ENCODE measurements around the gene AP2A1.
A peak's percentile ranks its signal among the peaks of the same experiment; 100 is the strongest.

The AP2A1 gene

DNA sequence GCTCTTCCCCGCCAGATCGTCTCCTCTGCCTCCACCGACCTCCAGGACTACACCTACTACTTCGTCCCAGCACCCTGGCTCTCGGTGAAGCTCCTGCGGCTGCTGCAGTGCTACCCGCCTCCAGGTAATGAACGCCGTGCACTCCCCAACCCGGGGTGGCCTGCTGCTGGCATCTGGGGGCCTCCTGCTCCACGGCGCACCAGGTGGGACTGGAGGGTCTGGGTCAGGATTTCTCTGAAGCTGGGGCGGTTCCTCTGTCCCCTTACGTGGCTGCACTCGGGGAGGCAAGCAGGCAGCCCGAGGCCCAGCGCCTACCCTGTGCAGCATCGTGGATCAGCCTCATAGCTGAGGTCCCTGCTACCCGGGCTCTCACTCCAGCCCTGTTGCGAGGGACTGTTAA is 28.8 kb downstream of the AP2A1 start:
- no peak for DNase-seq

DNA sequence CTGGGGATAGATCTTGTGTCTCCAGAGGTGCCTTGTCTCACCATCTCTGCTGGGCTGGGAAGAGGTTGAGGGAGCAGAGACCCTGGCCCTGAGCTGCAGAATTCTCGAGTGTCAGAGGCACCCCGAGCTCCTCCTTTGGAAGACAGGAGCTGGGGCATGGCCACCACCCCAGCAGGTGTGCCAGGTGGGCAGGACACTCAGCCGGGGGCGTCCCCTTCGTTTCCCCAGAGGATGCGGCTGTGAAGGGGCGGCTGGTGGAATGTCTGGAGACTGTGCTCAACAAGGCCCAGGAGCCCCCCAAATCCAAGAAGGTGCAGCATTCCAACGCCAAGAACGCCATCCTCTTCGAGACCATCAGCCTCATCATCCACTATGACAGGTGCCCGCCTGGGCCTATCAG is 31.8 kb downstream of the AP2A1 start:
- no peak for DNase-seq

DNA sequence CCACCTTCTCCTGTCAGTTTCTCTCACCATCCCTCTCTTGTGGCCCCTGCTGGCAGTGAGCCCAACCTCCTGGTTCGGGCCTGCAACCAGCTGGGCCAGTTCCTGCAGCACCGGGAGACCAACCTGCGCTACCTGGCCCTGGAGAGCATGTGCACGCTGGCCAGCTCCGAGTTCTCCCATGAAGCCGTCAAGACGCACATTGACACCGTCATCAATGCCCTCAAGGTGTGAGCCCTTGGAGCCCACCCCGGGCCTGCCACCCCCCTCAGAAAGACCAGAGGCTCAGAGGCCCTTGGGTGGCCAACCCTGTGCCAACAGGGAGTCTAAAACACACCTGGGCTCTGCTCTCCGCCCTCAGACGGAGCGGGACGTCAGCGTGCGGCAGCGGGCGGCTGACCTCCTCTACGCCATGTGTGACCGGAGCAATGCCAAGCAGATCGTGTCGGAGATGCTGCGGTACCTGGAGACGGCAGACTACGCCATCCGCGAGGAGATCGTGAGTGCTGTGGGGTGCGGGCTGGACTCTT is 32.5 kb downstream of the AP2A1 start:
- DNase-seq: no peak

DNA sequence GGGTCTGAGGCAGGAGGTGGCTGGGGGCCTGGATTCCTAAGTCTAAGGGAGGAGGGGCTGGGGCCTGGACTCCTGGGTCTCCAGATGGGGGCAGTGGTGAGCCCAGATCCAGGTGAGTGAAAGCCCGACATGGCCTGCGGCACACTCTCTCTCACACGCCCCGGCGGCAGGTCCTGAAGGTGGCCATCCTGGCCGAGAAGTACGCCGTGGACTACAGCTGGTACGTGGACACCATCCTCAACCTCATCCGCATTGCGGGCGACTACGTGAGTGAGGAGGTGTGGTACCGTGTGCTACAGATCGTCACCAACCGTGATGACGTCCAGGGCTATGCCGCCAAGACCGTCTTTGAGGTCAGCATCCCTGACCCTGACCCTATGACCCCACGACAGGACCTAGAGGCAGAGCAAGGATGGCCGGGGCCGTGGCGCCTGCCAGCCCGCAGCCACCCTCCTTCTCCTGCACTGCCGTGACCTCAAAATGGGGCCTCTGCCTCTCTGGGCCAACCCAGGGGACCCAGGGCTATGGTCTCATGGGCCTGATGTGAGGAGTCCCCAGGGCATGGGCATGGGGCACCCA is 33.1 kb downstream of the AP2A1 start:
- no peak for DNase-seq

DNA sequence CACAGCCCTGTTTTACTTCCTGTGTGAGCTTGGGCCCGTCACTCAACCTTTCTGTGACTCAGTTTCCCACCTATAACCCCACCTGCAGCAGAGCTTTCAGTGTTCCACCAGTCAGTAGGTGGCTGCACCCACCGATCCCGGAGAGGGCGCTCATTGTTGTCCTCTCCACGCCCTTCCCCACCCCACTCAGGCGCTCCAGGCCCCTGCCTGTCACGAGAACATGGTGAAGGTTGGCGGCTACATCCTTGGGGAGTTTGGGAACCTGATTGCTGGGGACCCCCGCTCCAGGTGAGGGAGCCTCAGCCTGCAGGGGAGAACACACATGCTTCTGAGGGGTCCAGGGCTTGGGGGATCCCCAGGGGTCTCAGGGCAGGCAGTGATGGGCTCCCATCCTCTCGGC is 34.0 kb downstream of the AP2A1 start:
- DNase-seq: no peak

DNA sequence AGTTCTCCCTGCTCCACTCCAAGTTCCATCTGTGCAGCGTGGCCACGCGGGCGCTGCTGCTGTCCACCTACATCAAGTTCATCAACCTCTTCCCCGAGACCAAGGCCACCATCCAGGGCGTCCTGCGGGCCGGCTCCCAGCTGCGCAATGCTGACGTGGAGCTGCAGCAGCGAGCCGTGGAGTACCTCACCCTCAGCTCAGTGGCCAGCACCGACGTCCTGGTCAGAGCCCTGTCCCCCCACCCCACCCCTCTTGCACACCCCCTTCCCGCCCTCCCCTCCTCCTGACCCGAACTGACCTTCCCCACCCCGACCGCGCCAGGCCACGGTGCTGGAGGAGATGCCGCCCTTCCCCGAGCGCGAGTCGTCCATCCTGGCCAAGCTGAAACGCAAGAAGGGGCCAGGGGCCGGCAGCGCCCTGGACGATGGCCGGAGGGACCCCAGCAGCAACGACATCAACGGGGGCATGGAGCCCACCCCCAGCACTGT is 34.6 kb downstream of the AP2A1 start:
- DNase-seq: no peak

DNA sequence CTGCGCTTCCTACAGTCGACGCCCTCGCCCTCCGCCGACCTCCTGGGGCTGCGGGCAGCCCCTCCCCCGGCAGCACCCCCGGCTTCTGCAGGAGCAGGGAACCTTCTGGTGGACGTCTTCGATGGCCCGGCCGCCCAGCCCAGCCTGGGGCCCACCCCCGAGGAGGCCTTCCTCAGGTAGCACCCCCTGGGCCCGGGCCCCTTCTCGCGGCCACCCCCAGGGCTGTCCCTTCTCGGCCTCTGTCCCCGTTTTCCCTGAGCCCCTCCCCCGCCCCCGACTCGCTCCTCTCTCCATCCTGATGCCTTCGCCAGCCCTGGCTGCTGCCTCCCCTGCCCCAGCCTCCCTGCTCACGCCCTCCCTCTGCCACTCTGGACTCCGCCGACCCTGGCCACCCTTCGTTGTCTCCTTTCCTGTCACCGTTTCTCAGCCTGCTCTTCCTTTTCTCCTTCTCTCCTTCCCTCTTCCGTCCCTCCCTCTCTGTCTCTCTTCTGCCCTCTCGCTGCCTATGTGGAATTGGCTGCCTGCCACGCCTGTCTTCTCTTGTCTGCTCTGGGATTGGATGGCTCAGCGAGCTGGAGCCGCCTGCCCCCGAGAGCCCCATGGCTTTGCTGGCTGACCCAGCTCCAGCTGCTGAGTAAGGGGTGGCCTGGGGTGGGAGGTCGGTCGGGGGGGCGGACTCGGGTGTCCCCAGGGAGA is 35.3 kb downstream of the AP2A1 start:
- peak; percentile 94 for DNase-seq

DNA sequence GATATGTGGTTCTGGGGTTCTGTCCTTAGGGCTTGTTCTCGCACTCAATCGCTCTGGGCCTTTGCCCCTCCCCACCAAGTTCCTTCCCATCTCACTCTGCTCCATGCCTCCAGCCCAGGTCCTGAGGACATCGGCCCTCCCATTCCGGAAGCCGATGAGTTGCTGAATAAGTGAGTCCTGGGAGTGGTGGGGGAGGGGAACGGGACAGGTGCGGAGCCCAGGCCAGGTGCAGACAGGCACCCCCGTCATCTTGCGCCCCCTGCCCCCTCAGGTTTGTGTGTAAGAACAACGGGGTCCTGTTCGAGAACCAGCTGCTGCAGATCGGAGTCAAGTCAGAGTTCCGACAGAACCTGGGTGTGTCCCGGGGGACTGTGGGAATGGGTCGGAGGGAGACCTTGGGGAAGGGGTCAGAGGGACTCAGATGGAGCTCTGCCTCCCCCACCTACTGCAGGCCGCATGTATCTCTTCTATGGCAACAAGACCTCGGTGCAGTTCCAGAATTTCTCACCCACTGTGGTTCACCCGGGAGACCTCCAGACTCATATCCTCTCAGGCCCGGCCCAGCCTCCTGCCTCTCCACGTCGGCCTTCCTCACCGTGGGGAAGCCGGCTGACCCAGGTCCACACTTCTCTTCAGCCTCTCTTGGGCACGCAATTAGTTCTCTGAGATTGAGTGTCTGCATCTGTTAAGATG is 36.2 kb downstream of the AP2A1 start:
- DNase-seq: no peak

DNA sequence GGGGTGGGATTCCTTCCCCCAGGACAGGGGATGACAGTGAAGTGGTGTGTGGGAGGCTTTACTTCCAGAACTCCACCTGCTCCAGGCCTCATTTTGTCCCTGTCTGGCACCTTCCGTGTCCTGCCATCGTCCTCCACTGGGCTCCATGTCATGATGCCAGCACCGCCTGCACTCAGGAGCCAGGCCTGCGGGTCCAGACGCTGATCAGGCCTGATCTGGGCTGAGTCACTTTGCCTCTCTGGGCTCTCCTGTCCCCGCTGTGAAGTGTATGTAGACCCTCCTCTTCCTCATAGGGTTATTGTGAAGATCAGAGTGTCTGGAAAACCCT is 36.7 kb downstream of the AP2A1 start:
- DNase-seq: no peak

DNA sequence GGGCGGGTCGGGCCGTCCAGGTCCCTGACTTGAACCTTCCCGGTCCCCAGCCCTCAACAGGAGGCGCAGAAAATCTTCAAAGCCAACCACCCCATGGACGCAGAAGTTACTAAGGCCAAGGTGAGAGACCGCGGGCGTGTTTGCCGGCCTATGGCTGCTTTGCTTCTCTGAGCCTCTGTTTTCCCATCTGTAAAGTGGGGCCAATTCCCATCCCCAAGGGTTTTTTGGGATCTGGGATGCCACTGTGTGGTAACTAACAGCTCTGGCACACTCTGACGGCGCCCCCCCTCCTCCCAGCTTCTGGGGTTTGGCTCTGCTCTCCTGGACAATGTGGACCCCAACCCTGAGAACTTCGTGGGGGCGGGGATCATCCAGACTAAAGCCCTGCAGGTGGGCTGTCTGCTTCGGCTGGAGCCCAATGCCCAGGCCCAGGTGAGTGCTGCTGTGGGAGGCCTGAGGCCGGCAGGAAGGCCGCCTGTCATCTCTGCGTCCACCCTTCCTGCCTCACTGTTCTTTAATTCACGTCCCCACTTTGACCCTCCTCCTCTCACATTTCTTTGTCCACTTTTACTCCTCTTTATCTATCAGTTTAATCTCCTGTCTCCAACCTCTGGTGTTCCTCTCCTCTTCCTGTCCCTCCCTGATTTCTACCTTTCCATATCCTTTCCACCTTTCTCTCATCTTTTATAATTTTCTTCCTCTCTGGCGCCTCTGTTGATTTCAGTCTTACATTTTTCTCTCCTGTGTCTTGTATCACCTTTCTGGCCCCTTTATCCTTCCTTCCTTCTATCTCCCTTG is 39.2 kb downstream of the AP2A1 start:
- no peak for DNase-seq

DNA sequence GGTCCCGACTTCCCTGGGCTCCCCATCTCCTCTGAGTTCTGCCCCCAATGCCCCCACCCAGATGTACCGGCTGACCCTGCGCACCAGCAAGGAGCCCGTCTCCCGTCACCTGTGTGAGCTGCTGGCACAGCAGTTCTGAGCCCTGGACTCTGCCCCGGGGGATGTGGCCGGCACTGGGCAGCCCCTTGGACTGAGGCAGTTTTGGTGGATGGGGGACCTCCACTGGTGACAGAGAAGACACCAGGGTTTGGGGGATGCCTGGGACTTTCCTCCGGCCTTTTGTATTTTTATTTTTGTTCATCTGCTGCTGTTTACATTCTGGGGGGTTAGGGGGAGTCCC is 39.8 kb downstream of the AP2A1 start:
- no peak for DNase-seq

DNA sequence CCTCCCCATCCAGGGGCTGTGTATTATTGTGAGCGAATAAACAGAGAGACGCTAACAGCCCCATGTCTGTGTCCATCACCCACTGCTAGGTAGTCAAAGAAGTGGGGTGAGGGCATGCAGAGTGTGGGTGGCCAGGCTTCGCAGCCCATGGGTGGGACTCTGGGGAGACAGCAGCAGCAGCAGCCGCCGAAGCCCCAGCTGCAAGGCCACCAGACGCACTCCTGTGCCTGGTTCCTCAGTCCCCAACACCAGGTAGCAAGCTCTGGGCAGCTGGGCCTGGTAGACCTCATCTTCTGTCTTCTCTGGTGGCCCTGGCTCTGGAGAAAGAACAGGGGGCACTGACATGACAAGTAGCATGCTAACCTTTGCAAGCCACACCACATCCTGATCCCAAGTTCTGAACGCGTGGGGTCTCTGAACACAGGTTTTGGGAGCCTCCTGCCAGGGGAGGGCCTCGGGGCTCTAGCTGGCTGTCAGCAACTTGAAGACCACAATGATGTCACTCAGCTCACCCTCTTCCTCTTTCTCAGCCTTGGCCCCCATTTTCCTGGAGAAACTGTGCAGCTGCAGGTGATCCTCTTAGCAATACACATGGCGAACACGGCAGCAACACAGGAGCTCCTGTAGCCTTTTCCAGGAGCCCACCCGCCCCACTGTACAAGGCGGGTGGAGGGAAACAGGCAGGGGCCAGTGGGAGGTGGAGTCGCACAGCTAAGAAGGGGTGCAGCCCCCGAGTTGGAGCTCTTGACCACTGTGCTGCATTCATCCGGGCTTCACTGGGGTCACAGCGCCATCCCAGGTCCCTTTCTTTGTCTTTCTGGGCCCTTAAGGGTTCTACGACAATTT is 40.5 kb downstream of the AP2A1 start:
- DNase-seq: no peak

DNA sequence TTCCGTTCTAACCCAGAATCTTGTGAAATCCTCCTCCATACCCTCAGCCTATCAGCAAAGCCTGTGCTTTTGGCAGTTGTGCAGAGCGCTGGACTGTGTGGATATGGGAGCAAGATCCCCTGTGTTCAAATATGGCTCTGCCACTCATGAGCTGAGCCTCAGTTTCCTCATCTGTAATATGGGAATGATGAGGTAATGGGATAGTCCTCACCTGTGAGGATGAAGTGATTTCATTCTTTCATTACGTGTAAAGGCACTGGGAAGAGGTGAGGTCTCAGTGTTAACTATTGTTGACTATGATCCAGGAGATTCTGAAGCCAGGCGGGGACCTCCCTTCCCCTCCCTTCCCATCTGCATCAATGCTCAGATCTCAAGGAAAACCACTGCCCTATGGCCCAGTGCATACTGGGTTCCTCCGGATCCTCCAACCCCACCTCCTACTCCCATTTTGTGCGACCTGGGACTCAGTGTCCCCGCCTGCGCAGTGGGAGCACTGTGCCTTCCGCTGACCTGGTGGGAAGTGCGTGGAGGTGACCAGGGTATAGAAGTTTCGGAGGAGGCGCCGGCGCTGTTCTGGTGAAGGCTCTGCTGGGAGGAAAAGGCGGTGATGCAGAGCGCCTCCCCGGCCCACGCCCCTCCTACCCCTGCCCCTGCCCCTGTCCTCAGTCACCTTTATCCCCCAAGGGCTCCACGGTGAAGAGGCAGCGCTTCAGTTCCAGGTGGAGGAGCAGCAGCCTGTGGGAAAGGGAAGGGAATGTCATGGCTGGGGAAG is 41.3 kb downstream of the AP2A1 start:
- DNase-seq: no peak

DNA sequence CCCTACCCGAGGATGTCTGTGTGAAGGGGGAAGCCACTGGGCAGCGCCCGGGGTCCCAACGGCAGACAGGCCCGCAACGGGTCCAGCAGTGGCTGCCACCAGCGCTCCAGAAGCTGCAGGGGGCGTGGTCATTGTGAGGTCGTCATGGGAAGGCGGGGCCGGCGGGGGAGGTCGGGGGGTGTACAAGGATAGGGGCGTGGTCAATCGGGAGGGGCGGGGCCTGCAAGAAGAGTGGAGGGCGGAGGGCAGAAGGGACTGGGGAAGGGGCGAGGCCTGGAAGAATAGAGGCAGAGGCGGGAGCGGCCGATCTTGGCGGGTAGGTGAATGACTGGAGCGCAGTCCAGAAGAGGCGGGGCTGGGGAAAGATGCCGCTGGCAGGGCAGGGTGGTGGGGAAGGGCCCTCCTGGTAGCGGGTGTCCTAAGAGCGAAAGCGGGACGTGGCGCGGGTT is 41.9 kb downstream of the AP2A1 start:
- DNase-seq: peak; percentile 94

DNA sequence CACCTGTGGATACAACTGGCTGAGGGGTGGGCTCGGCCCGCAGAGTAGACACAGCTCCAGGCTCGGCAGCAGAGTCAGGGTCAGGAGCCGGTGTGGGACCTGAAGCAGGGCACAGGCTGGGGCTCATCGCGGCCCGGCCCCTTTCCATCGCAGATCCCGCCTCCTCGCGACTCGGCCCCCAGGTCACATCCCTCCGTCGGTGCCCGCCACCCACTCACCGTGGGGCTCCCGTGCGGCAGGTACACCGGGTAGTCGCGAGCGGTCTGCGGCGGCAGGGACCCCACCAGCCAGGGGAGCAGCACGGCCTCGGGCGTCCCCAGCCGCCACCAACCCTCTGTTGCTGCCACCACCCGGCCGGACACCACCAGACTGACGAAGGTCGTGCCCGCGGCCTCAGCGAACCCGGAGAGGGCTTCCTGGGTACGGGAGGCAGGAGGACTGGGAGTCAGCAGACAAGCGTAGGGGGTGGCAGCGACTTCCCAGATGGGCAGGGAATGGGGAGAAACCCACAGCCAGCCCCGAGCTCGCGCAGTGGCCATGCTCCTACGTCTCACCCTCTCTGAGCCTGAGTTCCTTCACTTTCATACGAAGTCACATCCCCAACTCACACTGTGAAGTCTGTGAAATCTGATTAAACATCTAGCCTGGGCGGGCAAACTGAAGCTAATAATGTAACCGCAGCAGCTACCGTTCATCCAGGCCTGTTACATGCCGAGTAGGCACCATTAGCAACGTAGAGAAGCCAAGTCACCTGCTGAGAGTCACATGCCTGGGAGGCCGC is 42.5 kb downstream of the AP2A1 start:
- peak; percentile 62 for DNase-seq

DNA sequence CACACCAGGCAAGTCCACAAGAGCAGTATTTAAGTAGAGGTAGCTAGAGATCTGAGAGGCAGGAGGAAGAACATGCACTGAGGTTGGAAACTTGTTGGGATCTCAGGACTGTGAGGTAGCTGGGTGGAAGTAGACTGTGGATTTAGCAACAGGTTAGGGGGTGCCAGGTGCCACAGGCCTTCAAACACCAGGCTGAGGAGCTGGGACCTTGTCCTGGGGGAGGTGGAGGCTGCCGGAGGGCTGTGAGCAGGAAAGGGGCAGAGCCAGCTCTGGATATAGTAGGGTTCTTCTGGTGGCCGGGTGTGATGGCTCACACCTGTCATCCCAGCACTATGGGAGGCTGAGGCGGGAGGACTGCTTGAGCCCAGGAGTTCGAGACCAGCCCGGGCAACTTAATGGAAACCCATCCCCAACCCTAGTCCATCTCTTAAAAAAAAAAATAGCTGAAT is 43.2 kb downstream of the AP2A1 start:
- DNase-seq: no peak

DNA sequence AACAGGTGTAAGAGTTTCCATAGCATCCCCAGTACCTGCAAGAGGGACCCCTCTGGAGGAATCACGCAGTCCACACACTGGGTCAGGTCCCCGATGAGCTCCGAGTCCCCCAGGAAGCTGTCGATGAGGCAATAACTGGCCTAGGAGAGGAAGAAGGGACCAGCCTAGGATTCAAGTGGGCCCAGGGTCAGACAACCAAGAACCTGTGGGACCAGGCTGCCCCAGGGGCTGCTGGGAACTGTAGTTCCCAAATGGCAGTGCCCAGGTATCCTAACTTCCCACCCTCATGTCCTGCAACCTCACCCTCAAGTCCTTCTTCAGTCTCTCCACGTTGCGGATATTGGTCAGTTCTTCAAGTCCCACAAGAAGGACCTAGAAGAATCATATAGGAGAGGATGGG is 44.5 kb downstream of the AP2A1 start:
- no peak for DNase-seq

DNA sequence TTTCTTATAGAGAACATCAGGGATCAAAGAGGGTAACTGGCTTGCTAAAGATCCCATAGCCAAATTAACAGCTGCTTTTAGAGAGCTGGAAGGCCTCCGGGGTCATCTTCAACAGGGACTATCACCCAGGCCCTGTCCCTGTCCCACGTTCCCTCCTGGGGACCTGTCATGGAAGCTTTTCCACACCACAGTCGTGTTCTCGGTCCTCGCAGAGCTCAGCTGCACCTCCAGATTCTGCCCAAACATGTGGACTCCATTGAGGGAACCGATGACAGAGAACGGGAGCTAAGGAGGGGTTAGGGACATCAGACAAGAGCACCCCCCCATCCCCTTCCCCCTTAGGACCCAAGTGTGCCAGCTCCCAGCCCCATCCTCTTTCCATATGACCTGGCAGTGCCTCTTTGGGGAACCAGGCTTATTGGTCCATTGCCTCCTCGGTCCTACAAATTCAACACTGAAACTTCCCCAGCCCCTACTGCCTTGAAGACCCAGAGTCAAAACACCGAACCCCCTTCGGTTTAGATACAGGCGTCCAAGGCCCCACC is 45.7 kb downstream of the AP2A1 start:
- no peak for DNase-seq

DNA sequence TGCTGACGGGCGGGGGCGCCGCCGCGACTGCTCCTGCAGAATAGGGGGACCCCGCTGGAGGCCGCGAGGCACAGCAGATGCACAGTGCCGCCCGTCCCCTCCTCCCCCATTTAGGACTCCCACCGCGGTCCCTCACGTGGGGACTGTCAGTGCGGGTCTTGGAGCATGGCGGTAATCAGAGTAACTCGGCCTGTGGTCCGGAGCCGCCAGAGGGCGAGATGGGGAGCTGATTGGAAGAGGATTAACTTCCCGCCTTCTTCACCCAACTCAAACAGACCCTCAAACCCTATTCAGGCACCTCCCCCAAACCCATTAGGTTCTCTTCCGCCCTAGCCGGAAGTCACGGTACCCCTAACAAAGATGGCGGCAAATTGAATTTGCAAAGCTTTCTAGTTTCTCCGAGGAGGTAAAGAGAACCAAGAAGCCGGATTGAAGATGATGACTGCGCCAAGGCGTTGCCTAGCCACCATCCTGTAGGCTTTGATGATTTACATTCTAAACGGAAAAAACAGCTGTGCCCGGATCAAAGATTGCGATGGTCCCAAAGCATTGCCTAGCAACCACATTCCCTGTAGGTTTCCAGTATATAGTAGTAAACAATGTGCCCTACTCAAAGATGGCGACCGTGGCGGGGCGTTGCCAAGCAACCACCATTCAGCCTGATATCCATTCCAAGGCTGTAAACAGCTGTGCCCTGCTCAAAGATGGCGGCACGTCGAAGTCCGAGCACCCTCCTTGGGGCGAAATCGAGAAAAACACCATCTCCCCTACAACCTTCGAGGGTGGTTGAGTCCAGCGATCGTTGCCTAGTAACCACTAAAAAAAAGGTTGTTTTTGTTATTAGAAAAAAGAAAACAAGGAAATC is 46.4 kb downstream of the AP2A1 start, which contains the start of gene FUZ:
Gene FUZ, minus strand, starts transcription at position 296 of the 865 bp plus-strand sequence. Its CDS starts 186 bp downstream, at position 110.
- peak; percentile 99 for DNase-seq

All from femur (tissue), 1 donor.